ENCODE measurements around the gene GAST.

Gene GAST

GRCh38 chr17:41717408-41718286, 5.5 kb downstream of the GAST start:
- no peak overlapping the region for H3K27ac ChIP-seq (ENCODE audit: low read length)
- no peak overlapping the region for H3K9ac ChIP-seq (ENCODE audit: low read length)
- H3K4me1 ChIP-seq (ENCODE audit: low read length): no peaks in the 10 kb centered on the region
- H3K27me3 ChIP-seq (ENCODE audit: low read depth, low read length): peaks cover 4% of the 10 kb centered on the region; the same call in 1 of the 2 replicates
- no peak for TF ChIP-seq CTCF (IDR thresholded peaks at IDR 0.05; ENCODE audit: low read depth, low read length)
- no peak for TF ChIP-seq EZH2phosphoT487 (IDR thresholded peaks at IDR 0.05; ENCODE audit: low read depth)
- H3K9me3 ChIP-seq (ENCODE audit: insufficient read depth, low read length): no peaks in the 10 kb centered on the region
- no peaks in the 10 kb centered on the region for H4K20me1 ChIP-seq (ENCODE audit: insufficient read depth, low read length)
- H3K4me3 ChIP-seq (ENCODE audit: low read length): no peak overlapping the region
- no peaks in the 10 kb centered on the region for H3K79me2 ChIP-seq (ENCODE audit: low read length)
- H3K4me2 ChIP-seq (ENCODE audit: low read length): no peak overlapping the region
- no peaks in the 10 kb centered on the region for H3K36me3 ChIP-seq (replicated peaks; ENCODE audit: low read depth, low read length)
- H2AFZ ChIP-seq (ENCODE audit: low read depth, low read length): no peak overlapping the region

- no peaks in the 10 kb centered on the region for H3K9me3 ChIP-seq (ENCODE audit: insufficient read depth, low read length)
- H3K9ac ChIP-seq (ENCODE audit: low read length): no peak overlapping the region
- H4K20me1 ChIP-seq (ENCODE audit: insufficient read depth, low read length): no peaks in the 10 kb centered on the region
- no peak overlapping the region for H2AFZ ChIP-seq (ENCODE audit: low read depth, low read length)
- H3K79me2 ChIP-seq (ENCODE audit: low read length): no peaks in the 10 kb centered on the region
- no peak overlapping the region for H3K27ac ChIP-seq (ENCODE audit: low read length)
- no peaks in the 10 kb centered on the region for H3K4me1 ChIP-seq (ENCODE audit: low read length)
- TF ChIP-seq CTCF (IDR thresholded peaks at IDR 0.05; ENCODE audit: low read depth, low read length): no peak
- no peak for TF ChIP-seq EZH2phosphoT487 (IDR thresholded peaks at IDR 0.05; ENCODE audit: low read depth)
- H3K4me3 ChIP-seq (ENCODE audit: low read length): no peak overlapping the region
- no peaks in the 10 kb centered on the region for H3K36me3 ChIP-seq (replicated peaks; ENCODE audit: low read depth, low read length)
- H3K4me2 ChIP-seq (ENCODE audit: low read length): no peak overlapping the region
- peaks cover 4% of the 10 kb centered on the region; the same call in 1 of the 2 replicates for H3K27me3 ChIP-seq (ENCODE audit: low read depth, low read length)
These were observed 6.1 kb downstream of the GAST start for GRCh38 chr17:41718287-41718645.

GRCh38 chr17:41722231-41722630, 10.1 kb downstream of the GAST start:
- Histone ChIP-seq H3K9me3 (ENCODE audit: insufficient read depth, low read length) (no peaks in the 10 kb centered on the region), H4K20me1 (ENCODE audit: insufficient read depth, low read length) (no peaks in the 10 kb centered on the region), H3K4me3 (ENCODE audit: low read length) (no peak overlapping the region), H3K4me1 (ENCODE audit: low read length) (no peaks in the 10 kb centered on the region), H2AFZ (ENCODE audit: low read depth, low read length) (no peak overlapping the region), H3K27ac (ENCODE audit: low read length) (no peak overlapping the region), H3K36me3 (replicated peaks; ENCODE audit: low read depth, low read length) (no peaks in the 10 kb centered on the region), H3K4me2 (ENCODE audit: low read length) (no peak overlapping the region), H3K9ac (ENCODE audit: low read length) (no peak overlapping the region), H3K27me3 (ENCODE audit: low read depth, low read length) (peaks cover 4% of the 10 kb centered on the region; the same call in 1 of the 2 replicates), H3K79me2 (ENCODE audit: low read length) (no peaks in the 10 kb centered on the region)
- TF ChIP-seq EZH2phosphoT487 (IDR thresholded peaks at IDR 0.05; ENCODE audit: low read depth) (no peak), CTCF (IDR thresholded peaks at IDR 0.05; ENCODE audit: low read depth, low read length) (no peak)

- no peak for TF ChIP-seq CTCF (IDR thresholded peaks at IDR 0.05; ENCODE audit: low read depth, low read length)
- TF ChIP-seq EZH2phosphoT487 (IDR thresholded peaks at IDR 0.05; ENCODE audit: low read depth): no peak
- Histone ChIP-seq H2AFZ (ENCODE audit: low read depth, low read length) (no peak overlapping the region), H3K4me1 (ENCODE audit: low read length) (no peaks in the 10 kb centered on the region), H3K27ac (ENCODE audit: low read length) (no peak overlapping the region), H3K4me3 (ENCODE audit: low read length) (no peak overlapping the region), H4K20me1 (ENCODE audit: insufficient read depth, low read length) (no peaks in the 10 kb centered on the region), H3K79me2 (ENCODE audit: low read length) (no peaks in the 10 kb centered on the region), H3K36me3 (replicated peaks; ENCODE audit: low read depth, low read length) (no peaks in the 10 kb centered on the region), H3K9me3 (ENCODE audit: insufficient read depth, low read length) (no peaks in the 10 kb centered on the region), H3K27me3 (ENCODE audit: low read depth, low read length) (no peaks in the 10 kb centered on the region), H3K4me2 (ENCODE audit: low read length) (no peak overlapping the region), H3K9ac (ENCODE audit: low read length) (no peak overlapping the region)
These were observed 11.8 kb downstream of the GAST start for GRCh38 chr17:41723801-41724475.
